Measurements from ENCODE around the gene CACTIN. TPM values are rescaled to one million over a fixed set of nuclear protein-coding genes. Genes with fewer than 3 reads are reported as not detected.

Gene CACTIN
- total and polyA plus RNA-seq, 2 of the 4 experiments (the other 2 are of a cell fraction): 10.8 to 19.5 TPM

GRCh38 chr19:3586127-3586626 lies 40.4 kb downstream of the CACTIN start:
- H4K91ac ChIP-seq (ENCODE audit: insufficient read depth, low read depth, low read length): no peak overlapping the region
- no peak overlapping the region for H3K56ac ChIP-seq (ENCODE audit: extremely low read depth, insufficient read depth, low read length)
- H3K9me1 ChIP-seq (ENCODE audit: insufficient read depth, low read length): no peaks in the 10 kb centered on the region
- POLR2A ChIA-PET (ENCODE audit: unreplicated experiment): no interaction called here
- ATAC-seq (ENCODE audit: low read depth): 0 out of 2 replicates have a peak, but pooled peaks have one; percentile 14
- no peak overlapping the region for H4K8ac ChIP-seq (ENCODE audit: low read depth in 2 of 2, low read length in 2 of 2)
- H3K9ac ChIP-seq (ENCODE audit: low read depth, low read length): no peak overlapping the region
- H3K79me1 ChIP-seq (ENCODE audit: low read depth in 1 of 2, low read length in 2 of 2): no peaks in the 10 kb centered on the region
- no peaks in the 10 kb centered on the region for H3K4me1 ChIP-seq (ENCODE audit: control insufficient read depth, insufficient read depth, low read length)
- H4K5ac ChIP-seq (ENCODE audit: low read depth, low read length): no peak overlapping the region
- H3K4ac ChIP-seq (ENCODE audit: low read depth, low read length): no peak overlapping the region
- peaks cover 11% of the 10 kb centered on the region for H3K27me3 ChIP-seq (ENCODE audit: control insufficient read depth, insufficient read depth, low read length)
- no peak overlapping the region for H2BK5ac ChIP-seq (ENCODE audit: low read depth, low read length, poor library complexity, severe bottlenecking)
- H3K4me3 ChIP-seq (ENCODE audit: insufficient read depth, low read depth, low read length): no peak overlapping the region
- H2BK20ac ChIP-seq (ENCODE audit: low read depth, low read length): no peak overlapping the region
- H3K18ac ChIP-seq (ENCODE audit: low read depth, low read length): no peak overlapping the region
- H2AFZ ChIP-seq (replicated peaks; ENCODE audit: low read length, poor library complexity): peak overlapping the region; percentile 49
- H2AK9ac ChIP-seq (replicated peaks; ENCODE audit: low read depth, low read length, poor library complexity): no peak overlapping the region
- no peaks in the 10 kb centered on the region for H4K20me1 ChIP-seq (ENCODE audit: insufficient read depth, low read length)
- 0 out of 2 replicates have a peak overlapping the region, but pooled peaks have one; percentile 42 for H3K4me2 ChIP-seq (ENCODE audit: low read depth, low read length)
- no peak overlapping the region for H3K14ac ChIP-seq (replicated peaks; ENCODE audit: low read depth, low read length)
- CTCF ChIA-PET: no interaction called here
- H3K23ac ChIP-seq (ENCODE audit: low read depth, low read length): no peak overlapping the region
- intact Hi-C loops (cut with micrococcal nuclease) (no loop called here), in situ Hi-C loops (cut with MboI; ENCODE audit: low sequenced_read_pairs) (no loop called here), dilution Hi-C loops (cut with HindIII; ENCODE audit: low sequenced_read_pairs, unreplicated experiment) (no loop called here)
- no peaks in the 10 kb centered on the region for H3K9me3 ChIP-seq (ENCODE audit: control insufficient read depth, insufficient read depth, low read length)
- no peak overlapping the region for H3K27ac ChIP-seq (ENCODE audit: insufficient read depth, low read length)
- no TSS peak for BruUV-seq (replicated peaks)
- H3K36me3 ChIP-seq (ENCODE audit: control insufficient read depth, insufficient read depth, low read length): no peaks in the 10 kb centered on the region
- H2BK120ac ChIP-seq (ENCODE audit: low read depth, low read length): no peak overlapping the region
- TF ChIP-seq RFX5 (IDR thresholded peaks at IDR 0.05; ENCODE audit: low read depth, low read length) (no peak), FOS (IDR thresholded peaks at IDR 0.05; ENCODE audit: low read depth, low read length) (no peak), CTCF (conservative IDR thresholded peaks at IDR 0.05; ENCODE audit: low read depth, low read length) (peak; percentile 34), NFE2L2 (IDR thresholded peaks at IDR 0.05; ENCODE audit: low read depth, low read length) (no peak), RAD21 (IDR thresholded peaks at IDR 0.05; ENCODE audit: low read length) (0 out of 2 replicates have a peak, but pooled peaks have one; percentile 12), RCOR1 (IDR thresholded peaks at IDR 0.05; ENCODE audit: insufficient replicate concordance, low read length) (no peak), MAZ (IDR thresholded peaks at IDR 0.05; ENCODE audit: borderline replicate concordance, low read depth, low read length) (no peak), SMC3 (IDR thresholded peaks at IDR 0.05; ENCODE audit: low read depth, low read length) (peak; percentile 21; the same call in 1 of the 2 replicates)
- WGBS, 2 experiments (ENCODE audit: extremely low coverage in 2 of 2, insufficient read length in 1 of 2): 7% methylated on average over 3 of the region's 16 CpGs; no CpG with 5 or more reads in 1 of the 2 experiments
- no peak overlapping the region for H2AK5ac ChIP-seq (ENCODE audit: low read depth, low read length)
- DNase-seq: no peak
- no peak overlapping the region for H2BK15ac ChIP-seq (ENCODE audit: low read depth, low read length)

All from IMR-90 (cell line).